ENCODE results near the gene CRELD2.

Gene CRELD2

GRCh38 chr22:49948116-49948957 is 29.9 kb downstream of the CRELD2 start:
- FAIRE-seq, result no peak

GRCh38 chr22:49948958-49949913 is 30.8 kb downstream of the CRELD2 start:
- no peak for FAIRE-seq

- FAIRE-seq, result no peak
These were observed 31.5 kb downstream of the CRELD2 start for GRCh38 chr22:49949914-49950292.

- no peak for FAIRE-seq
These were observed 32.1 kb downstream of the CRELD2 start for GRCh38 chr22:49950396-49950994.

GRCh38 chr22:49951000-49951677 is 32.7 kb downstream of the CRELD2 start:
- no peak for FAIRE-seq

- no peak for FAIRE-seq
These were observed 33.2 kb downstream of the CRELD2 start for GRCh38 chr22:49951678-49951985.

- FAIRE-seq, result no peak
These were observed 33.8 kb downstream of the CRELD2 start for GRCh38 chr22:49951986-49952896.

GRCh38 chr22:49953027-49953679 is 34.7 kb downstream of the CRELD2 start:
- no peak for FAIRE-seq

GRCh38 chr22:49953680-49954344 is 35.4 kb downstream of the CRELD2 start:
- no peak for FAIRE-seq

- FAIRE-seq, result no peak
These were observed 35.9 kb downstream of the CRELD2 start for GRCh38 chr22:49954354-49954753.

- no peak for FAIRE-seq
These were observed 36.7 kb downstream of the CRELD2 start for GRCh38 chr22:49954991-49955580.

- no peak for FAIRE-seq
These were observed 37.4 kb downstream of the CRELD2 start for GRCh38 chr22:49955581-49956417.

GRCh38 chr22:49956418-49956770 is 38.0 kb downstream of the CRELD2 start:
- no peak for FAIRE-seq

GRCh38 chr22:49956914-49957825 is 38.7 kb downstream of the CRELD2 start:
- no peak for FAIRE-seq

GRCh38 chr22:49957826-49958365 is 39.5 kb downstream of the CRELD2 start:
- no peak for FAIRE-seq

GRCh38 chr22:49958366-49958921 is 40.0 kb downstream of the CRELD2 start:
- no peak for FAIRE-seq

GRCh38 chr22:49958931-49959781 is 40.7 kb downstream of the CRELD2 start:
- no peak for FAIRE-seq

All from A204.1 (cell line).